HT1080 (cell line): ENCODE data around the gene RPAP3. TPM values are rescaled to one million over a fixed set of nuclear protein-coding genes. Genes with fewer than 3 reads are reported as not detected.

Experiments used
- total RNA-seq: library from RNA; depleted of rRNA; stranded (reverse); fragments of >200 nt; shearing (Covaris generic); gene quantifications from 2 replicates; pipeline ENCODE4 v1.2.3, GENCODE V29; 2014; rRNA removed

RPAP3 gene
- total RNA-seq, 1 experiment from 2014 or later: 25.4 TPM

Other genes with a start within 250 kb of the RPAP3 start
- not detected in 2 replicates for gene ENDOU, start 19.5 kb upstream of the RPAP3 start, total RNA-seq
- 3.7 and 4.1 TPM in 2 replicates for gene RAPGEF3, start 52.9 kb upstream of the RPAP3 start, total RNA-seq
- 11.7 and 13.3 TPM in 2 replicates for gene SLC48A1, start 67.2 kb upstream of the RPAP3 start, total RNA-seq
- 36.8 and 40.0 TPM in 2 replicates for gene HDAC7, start 113.9 kb upstream of the RPAP3 start, total RNA-seq
- 3.6 and 6.1 TPM in 2 replicates for gene VDR, start 199.0 kb upstream of the RPAP3 start, total RNA-seq